ENCODE results near the gene CPLANE2.
A peak's percentile ranks its signal among the peaks of the same experiment; 100 is the strongest.

CPLANE2 gene

DNA sequence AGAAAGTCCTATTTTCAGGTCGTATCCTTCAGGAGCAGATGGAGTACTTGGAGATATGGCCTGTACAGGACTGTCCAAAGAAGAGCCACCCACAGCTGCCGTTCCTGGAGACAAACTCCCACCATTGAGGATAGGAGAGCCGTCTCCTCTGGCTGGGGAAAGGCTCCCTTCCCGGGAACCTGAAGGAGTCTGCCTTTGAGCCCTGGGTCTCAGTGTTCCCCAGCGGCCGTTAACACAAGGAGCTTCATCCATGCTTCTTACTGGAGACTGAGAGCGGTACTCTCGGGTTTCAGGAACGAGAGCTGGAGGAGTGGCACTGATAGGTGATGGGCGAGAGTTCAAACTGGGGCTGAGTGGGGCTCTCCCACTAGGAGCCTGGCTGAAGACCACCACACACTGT, 14.4 kb upstream of the CPLANE2 start (continued):
- TF ChIP-seq SETDB1 (IDR thresholded peaks at IDR 0.05; ENCODE audit: insufficient read length, low read length), result no peak

DNA sequence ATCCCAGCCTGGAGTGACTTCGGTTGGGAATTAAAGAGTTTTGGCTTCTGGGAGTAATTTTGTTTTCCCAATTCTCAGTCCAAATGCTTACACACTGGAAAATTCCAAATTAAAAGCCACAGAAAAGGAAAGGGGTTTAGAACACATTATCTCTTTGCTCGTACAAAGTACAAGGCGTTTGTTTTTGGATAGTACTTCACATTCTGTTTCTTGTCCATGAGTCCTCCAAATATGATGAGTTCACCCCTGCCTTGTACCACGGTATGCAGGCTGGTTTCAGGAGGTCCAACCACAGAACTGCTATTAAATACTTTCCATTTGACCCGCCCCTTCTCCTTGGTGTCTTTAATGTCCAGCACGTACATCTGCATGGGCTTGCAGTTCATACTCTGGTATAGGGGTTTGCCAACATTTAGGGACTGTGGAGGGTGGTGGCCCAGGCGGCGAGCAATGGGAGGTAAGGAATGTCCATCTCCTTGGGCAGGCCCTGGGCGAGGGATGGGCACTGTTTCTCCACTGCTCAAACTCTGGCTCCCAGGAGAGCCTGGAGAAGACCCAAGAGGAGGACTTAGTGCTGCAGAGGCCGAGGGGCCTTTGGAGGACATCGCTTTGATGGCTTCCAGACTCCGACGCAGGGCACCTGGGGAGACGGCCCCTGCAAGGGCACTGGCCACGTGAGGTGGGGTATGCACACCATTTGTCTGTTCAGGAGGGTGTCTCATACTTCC, 13.7 kb upstream of the CPLANE2 start:
- POLR2A ChIA-PET, result no interaction called here
- TF ChIP-seq, protein P1, sequence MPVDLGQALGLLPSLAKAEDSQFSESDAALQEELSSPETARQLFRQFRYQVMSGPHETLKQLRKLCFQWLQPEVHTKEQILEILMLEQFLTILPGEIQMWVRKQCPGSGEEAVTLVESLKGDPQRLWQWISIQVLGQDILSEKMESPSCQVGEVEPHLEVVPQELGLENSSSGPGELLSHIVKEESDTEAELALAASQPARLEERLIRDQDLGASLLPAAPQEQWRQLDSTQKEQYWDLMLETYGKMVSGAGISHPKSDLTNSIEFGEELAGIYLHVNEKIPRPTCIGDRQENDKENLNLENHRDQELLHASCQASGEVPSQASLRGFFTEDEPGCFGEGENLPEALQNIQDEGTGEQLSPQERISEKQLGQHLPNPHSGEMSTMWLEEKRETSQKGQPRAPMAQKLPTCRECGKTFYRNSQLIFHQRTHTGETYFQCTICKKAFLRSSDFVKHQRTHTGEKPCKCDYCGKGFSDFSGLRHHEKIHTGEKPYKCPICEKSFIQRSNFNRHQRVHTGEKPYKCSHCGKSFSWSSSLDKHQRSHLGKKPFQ (tag by site-specific recombination; IDR thresholded peaks at IDR 0.05), result no peak
- TF ChIP-seq ZFP3 (tag by site-specific recombination; IDR thresholded peaks at IDR 0.05; ENCODE audit: low read depth), result no peak
- peak; percentile 73; the same call in 1 of the 2 replicates for TF ChIP-seq MYNN (tag by site-specific recombination; IDR thresholded peaks at IDR 0.05; ENCODE audit: borderline replicate concordance)
- TF ChIP-seq GFI1B (tag by site-specific recombination; IDR thresholded peaks at IDR 0.05), result no peak
- CTCF ChIA-PET, result interaction anchor here (0.6 kb wide), 1 partner anchor 52 kb away, joined by 3 read pairs; no protein-coding TSS in a partner anchor
- H3K9me3 ChIP-seq (ENCODE audit: control insufficient read depth, insufficient read depth, low read depth, low read length), result no peaks in the 10 kb centered on the region
- peaks cover 4 to 62% of the 10 kb centered on the region in 2 experiments; a peak in 2 of 3 replicates for H3K36me3 ChIP-seq (ENCODE audit: control insufficient read depth in 2 of 2, insufficient read depth in 1 of 2, low read length in 2 of 2)
- H3K27ac ChIP-seq (ENCODE audit: extremely low read depth, low read depth, low read length), result no peak overlapping the region
- no peak overlapping the region for H3K4me3 ChIP-seq (ENCODE audit: low read depth, low read length)
- peaks cover 17% of the 10 kb centered on the region for H3K4me1 ChIP-seq (ENCODE audit: control insufficient read depth, insufficient read depth, low read length)

DNA sequence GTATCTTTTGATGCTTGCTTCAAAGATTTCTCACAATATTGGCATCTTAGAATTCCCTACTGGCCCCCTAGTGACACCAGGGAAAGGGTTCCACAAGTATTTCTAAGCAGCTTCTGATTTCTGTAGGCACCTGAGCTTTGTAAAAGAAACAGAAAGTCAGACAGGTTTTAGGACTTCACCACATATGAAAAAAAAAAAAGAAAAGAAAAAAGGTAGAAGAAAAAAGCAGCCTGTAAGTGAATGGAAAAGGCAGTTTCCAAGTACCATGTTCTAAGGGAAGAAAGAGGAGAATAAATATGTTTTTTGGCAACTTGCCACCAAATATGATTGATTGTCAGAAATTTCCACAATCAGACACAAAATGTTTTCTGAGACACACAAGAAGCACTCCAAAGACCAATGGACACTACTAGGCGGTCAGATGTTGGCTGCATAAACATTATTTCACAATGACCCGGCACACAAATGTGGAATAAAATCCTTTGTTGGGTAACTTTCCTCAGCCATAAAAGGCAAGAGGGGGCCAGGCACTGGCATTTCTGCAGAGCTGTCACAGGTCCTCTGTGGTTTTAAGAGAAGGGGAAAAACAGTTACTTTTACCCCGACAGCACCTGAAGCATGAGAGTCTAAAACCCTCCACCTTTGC, 12.7 kb upstream of the CPLANE2 start:
- H3K4me3 ChIP-seq (ENCODE audit: low read depth, low read length), result no peak overlapping the region
- no peaks in the 10 kb centered on the region for H3K9me3 ChIP-seq (ENCODE audit: control insufficient read depth, insufficient read depth, low read depth, low read length)
- peaks cover 0 to 52% of the 10 kb centered on the region in 2 experiments; a peak in 1 of 3 replicates for H3K36me3 ChIP-seq (ENCODE audit: control insufficient read depth in 2 of 2, insufficient read depth in 1 of 2, low read length in 2 of 2)
- H3K4me1 ChIP-seq (ENCODE audit: control insufficient read depth, insufficient read depth, low read length), result peaks cover 17% of the 10 kb centered on the region
- CTCF ChIA-PET, result interaction anchor here (0.6 to 3.0 kb wide), 2 partner anchors 51 to 168 kb away, joined by 3 to 14 read pairs; no protein-coding TSS in a partner anchor
- no peak overlapping the region for H3K27ac ChIP-seq (ENCODE audit: extremely low read depth, low read depth, low read length)
- POLR2A ChIA-PET, result no interaction called here
- TF ChIP-seq, protein P2, sequence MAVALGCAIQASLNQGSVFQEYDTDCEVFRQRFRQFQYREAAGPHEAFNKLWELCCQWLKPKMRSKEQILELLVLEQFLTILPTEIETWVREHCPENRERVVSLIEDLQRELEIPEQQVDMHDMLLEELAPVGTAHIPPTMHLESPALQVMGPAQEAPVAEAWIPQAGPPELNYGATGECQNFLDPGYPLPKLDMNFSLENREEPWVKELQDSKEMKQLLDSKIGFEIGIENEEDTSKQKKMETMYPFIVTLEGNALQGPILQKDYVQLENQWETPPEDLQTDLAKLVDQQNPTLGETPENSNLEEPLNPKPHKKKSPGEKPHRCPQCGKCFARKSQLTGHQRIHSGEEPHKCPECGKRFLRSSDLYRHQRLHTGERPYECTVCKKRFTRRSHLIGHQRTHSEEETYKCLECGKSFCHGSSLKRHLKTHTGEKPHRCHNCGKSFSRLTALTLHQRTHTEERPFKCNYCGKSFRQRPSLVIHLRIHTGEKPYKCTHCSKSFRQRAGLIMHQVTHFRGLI (tag by site-specific recombination; IDR thresholded peaks at IDR 0.05), result no peak
- TF ChIP-seq ZNF146 (tag by site-specific recombination; IDR thresholded peaks at IDR 0.05) (no peak), ZNF266 (tag by site-specific recombination; IDR thresholded peaks at IDR 0.05; ENCODE audit: low read depth) (no peak), ZFP69B (tag by site-specific recombination; IDR thresholded peaks at IDR 0.05) (no peak), ZIC2 (tag by site-specific recombination; IDR thresholded peaks at IDR 0.05) (no peak), ZNF510 (tag by site-specific recombination; IDR thresholded peaks at IDR 0.05; ENCODE audit: insufficient replicate concordance) (no peak), ZNF404 (tag by site-specific recombination; IDR thresholded peaks at IDR 0.05) (no peak), YY2 (tag by site-specific recombination; IDR thresholded peaks at IDR 0.05) (no peak), ZNF600 (tag by site-specific recombination; IDR thresholded peaks at IDR 0.05) (no peak), FEZF1 (tag by site-specific recombination; IDR thresholded peaks at IDR 0.05) (peak; percentile 15; the same call in 1 of the 2 replicates), ZNF544 (tag by site-specific recombination; IDR thresholded peaks at IDR 0.05) (no peak), ZNF792 (tag by site-specific recombination; IDR thresholded peaks at IDR 0.05) (no peak), ZSCAN30 (tag by site-specific recombination; IDR thresholded peaks at IDR 0.05) (no peak), ZNF248 (tag by site-specific recombination; IDR thresholded peaks at IDR 0.05) (no peak), ZNF335 (tag by site-specific recombination; conservative IDR thresholded peaks at IDR 0.05) (0 out of 2 replicates have a peak, but pooled peaks have one; percentile 7), GLIS2 (tag by site-specific recombination; IDR thresholded peaks at IDR 0.05) (no peak)
- TF ChIP-seq, protein P3, sequence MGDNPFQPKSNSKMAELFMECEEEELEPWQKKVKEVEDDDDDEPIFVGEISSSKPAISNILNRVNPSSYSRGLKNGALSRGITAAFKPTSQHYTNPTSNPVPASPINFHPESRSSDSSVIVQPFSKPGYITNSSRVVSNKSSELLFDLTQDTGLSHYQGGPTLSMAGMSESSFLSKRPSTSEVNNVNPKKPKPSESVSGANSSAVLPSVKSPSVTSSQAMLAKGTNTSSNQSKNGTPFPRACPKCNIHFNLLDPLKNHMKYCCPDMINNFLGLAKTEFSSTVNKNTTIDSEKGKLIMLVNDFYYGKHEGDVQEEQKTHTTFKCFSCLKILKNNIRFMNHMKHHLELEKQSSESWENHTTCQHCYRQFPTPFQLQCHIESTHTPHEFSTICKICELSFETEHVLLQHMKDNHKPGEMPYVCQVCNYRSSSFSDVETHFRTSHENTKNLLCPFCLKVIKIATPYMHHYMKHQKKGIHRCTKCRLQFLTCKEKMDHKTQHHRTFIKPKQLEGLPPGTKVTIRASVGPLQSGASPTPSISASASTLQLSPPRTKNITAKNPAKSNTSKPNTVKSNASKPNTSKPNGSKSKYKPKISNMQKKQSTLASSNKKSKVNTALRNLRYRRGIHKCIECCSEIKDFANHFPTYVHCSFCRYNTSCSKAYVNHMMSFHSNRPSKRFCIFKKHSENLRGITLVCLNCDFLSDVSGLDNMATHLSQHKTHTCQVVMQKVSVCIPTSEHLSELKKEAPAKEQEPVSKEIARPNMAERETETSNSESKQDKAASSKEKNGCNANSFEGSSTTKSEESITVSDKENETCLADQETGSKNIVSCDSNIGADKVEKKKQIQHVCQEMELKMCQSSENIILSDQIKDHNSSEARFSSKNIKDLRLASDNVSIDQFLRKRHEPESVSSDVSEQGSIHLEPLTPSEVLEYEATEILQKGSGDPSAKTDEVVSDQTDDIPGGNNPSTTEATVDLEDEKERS (tag by site-specific recombination; IDR thresholded peaks at IDR 0.05), result no peak
- TF ChIP-seq, protein P1 (tag by site-specific recombination; IDR thresholded peaks at IDR 0.05), result no peak
- TF ChIP-seq, protein P4, sequence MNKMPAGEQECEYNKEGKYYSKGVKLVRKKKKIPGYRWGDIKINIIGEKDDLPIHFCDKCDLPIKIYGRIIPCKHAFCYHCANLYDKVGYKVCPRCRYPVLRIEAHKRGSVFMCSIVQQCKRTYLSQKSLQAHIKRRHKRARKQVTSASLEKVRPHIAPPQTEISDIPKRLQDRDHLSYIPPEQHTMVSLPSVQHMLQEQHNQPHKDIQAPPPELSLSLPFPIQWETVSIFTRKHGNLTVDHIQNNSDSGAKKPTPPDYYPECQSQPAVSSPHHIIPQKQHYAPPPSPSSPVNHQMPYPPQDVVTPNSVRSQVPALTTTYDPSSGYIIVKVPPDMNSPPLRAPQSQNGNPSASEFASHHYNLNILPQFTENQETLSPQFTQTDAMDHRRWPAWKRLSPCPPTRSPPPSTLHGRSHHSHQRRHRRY (tag by site-specific recombination; IDR thresholded peaks at IDR 0.05), result no peak
